Measurements from ENCODE around the gene PPM1J.

- TF ChIP-seq, protein P1, sequence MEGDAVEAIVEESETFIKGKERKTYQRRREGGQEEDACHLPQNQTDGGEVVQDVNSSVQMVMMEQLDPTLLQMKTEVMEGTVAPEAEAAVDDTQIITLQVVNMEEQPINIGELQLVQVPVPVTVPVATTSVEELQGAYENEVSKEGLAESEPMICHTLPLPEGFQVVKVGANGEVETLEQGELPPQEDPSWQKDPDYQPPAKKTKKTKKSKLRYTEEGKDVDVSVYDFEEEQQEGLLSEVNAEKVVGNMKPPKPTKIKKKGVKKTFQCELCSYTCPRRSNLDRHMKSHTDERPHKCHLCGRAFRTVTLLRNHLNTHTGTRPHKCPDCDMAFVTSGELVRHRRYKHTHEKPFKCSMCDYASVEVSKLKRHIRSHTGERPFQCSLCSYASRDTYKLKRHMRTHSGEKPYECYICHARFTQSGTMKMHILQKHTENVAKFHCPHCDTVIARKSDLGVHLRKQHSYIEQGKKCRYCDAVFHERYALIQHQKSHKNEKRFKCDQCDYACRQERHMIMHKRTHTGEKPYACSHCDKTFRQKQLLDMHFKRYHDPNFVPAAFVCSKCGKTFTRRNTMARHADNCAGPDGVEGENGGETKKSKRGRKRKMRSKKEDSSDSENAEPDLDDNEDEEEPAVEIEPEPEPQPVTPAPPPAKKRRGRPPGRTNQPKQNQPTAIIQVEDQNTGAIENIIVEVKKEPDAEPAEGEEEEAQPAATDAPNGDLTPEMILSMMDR (IDR thresholded peaks at IDR 0.05), result no peak
- peak in 1 of 2 donors; percentile 55 for TF ChIP-seq POLR2A (IDR thresholded peaks at IDR 0.05)
- peak in 1 of 2 donors; percentile 54 for TF ChIP-seq EP300 (IDR thresholded peaks at IDR 0.05)
Measured at GRCh38 chr1:112715264-112716053, at the start of gene PPM1J.
